Measurements from ENCODE around the gene A1BG. TPM values are rescaled to one million over a fixed set of nuclear protein-coding genes. Genes with fewer than 3 reads are reported as not detected.
A peak's percentile ranks its signal among the peaks of the same experiment; 100 is the strongest.

A1BG gene
- total and polyA plus RNA-seq, 2 of the 13 experiments (the other 11 are each of a cell fraction or from before 2014, with no cell fraction given) = 14.7 to 41.4 TPM

DNA sequence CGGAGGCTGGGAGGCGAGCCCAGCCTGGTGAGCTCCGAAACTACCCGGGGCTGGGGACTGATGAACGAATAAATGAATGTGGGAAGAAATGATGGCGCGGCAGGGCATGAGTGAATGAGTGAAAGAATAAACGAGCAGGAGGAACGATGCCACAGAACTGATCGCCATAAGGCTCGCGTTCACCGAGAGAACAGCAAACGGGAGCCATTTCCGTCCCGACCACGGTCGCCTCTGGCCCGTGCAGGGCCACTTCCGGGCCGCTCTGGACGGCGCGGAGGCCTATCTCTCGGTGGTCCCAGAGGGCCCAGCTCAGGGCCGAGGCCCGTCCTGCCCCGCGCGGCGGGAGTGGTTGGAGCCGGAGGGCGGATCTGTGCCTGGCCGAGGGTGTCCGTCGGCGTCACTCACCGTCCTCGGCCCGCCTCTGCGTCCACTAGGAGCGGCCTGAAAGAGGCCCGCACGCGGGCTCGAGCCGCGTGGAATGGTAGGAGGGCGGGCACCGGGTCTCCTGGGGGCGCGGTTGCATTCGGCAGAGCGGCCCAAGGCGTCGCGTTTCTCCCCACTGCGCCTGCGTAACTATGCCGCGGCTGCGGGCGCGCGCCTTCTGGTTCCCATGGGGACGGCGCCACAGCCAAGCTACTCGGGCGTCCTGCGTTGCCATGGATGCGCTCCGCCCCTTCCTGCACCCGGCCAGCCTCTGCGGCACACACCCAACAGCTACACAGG lies 9.1 kb upstream of the A1BG start, which contains the start of gene ZNF497 (continued):
- TF ChIP-seq, protein P1, sequence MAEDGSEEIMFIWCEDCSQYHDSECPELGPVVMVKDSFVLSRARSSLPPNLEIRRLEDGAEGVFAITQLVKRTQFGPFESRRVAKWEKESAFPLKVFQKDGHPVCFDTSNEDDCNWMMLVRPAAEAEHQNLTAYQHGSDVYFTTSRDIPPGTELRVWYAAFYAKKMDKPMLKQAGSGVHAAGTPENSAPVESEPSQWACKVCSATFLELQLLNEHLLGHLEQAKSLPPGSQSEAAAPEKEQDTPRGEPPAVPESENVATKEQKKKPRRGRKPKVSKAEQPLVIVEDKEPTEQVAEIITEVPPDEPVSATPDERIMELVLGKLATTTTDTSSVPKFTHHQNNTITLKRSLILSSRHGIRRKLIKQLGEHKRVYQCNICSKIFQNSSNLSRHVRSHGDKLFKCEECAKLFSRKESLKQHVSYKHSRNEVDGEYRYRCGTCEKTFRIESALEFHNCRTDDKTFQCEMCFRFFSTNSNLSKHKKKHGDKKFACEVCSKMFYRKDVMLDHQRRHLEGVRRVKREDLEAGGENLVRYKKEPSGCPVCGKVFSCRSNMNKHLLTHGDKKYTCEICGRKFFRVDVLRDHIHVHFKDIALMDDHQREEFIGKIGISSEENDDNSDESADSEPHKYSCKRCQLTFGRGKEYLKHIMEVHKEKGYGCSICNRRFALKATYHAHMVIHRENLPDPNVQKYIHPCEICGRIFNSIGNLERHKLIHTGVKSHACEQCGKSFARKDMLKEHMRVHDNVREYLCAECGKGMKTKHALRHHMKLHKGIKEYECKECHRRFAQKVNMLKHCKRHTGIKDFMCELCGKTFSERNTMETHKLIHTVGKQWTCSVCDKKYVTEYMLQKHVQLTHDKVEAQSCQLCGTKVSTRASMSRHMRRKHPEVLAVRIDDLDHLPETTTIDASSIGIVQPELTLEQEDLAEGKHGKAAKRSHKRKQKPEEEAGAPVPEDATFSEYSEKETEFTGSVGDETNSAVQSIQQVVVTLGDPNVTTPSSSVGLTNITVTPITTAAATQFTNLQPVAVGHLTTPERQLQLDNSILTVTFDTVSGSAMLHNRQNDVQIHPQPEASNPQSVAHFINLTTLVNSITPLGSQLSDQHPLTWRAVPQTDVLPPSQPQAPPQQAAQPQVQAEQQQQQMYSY (CRISPR knock-in tag; IDR thresholded peaks at IDR 0.05) = no peak; the same call in 1 of the 2 replicates
- TF ChIP-seq FOXA1 (IDR thresholded peaks at IDR 0.05) (no peak), FOXA1 (CRISPR knock-in tag; IDR thresholded peaks at IDR 0.05) (no peak), ATAD3A (CRISPR knock-in tag; IDR thresholded peaks at IDR 0.05) (no peak), BORCS8-MEF2B (CRISPR knock-in tag; IDR thresholded peaks at IDR 0.05) (0 out of 2 replicates have a peak, but pooled peaks have one; percentile 25), FOSL2 (CRISPR knock-in tag; IDR thresholded peaks at IDR 0.05) (no peak; the same call in 1 of the 2 replicates), HNRNPLL (IDR thresholded peaks at IDR 0.05; ENCODE audit: low read depth, low read length, poor library complexity, severe bottlenecking) (peak; percentile 90), ZFYVE20 (CRISPR knock-in tag; IDR thresholded peaks at IDR 0.05; ENCODE audit: borderline replicate concordance, low read depth) (no peak), ZNF678 (CRISPR knock-in tag; IDR thresholded peaks at IDR 0.05) (0 out of 2 replicates have a peak, but pooled peaks have one; percentile 62), RAD21 (CRISPR knock-in tag; IDR thresholded peaks at IDR 0.05) (0 out of 2 replicates have a peak, but pooled peaks have one; percentile 6), NR3C1 (CRISPR knock-in tag; IDR thresholded peaks at IDR 0.05) (no peak), ZNF121 (CRISPR knock-in tag; IDR thresholded peaks at IDR 0.05) (peak; percentile 82), ZNF724P (CRISPR knock-in tag; IDR thresholded peaks at IDR 0.05; ENCODE audit: borderline replicate concordance) (peak; percentile 88; the same call in 1 of the 2 replicates), ZNF841 (CRISPR knock-in tag; IDR thresholded peaks at IDR 0.05; ENCODE audit: borderline replicate concordance) (no peak), MAZ (IDR thresholded peaks at IDR 0.05; ENCODE audit: borderline replicate concordance, low read depth, low read length) (no peak; the same call in 1 of the 2 replicates), MAZ (CRISPR knock-in tag; IDR thresholded peaks at IDR 0.05; ENCODE audit: low read depth) (no peak; the same call in 1 of the 2 replicates)
- TF ChIP-seq, protein P2, sequence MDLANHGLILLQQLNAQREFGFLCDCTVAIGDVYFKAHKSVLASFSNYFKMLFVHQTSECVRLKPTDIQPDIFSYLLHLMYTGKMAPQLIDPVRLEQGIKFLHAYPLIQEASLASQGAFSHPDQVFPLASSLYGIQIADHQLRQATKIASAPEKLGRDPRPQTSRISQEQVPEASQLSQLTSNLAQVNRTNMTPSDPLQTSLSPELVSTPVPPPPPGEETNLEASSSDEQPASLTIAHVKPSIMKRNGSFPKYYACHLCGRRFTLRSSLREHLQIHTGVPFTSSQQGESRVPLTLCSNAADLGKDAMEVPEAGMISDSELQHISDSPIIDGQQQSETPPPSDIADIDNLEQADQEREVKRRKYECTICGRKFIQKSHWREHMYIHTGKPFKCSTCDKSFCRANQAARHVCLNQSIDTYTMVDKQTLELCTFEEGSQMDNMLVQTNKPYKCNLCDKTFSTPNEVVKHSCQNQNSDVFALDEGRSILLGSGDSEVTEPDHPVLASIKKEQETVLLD (CRISPR knock-in tag; IDR thresholded peaks at IDR 0.05; ENCODE audit: low read depth) = peak; percentile 86
- TF ChIP-seq, protein P3, sequence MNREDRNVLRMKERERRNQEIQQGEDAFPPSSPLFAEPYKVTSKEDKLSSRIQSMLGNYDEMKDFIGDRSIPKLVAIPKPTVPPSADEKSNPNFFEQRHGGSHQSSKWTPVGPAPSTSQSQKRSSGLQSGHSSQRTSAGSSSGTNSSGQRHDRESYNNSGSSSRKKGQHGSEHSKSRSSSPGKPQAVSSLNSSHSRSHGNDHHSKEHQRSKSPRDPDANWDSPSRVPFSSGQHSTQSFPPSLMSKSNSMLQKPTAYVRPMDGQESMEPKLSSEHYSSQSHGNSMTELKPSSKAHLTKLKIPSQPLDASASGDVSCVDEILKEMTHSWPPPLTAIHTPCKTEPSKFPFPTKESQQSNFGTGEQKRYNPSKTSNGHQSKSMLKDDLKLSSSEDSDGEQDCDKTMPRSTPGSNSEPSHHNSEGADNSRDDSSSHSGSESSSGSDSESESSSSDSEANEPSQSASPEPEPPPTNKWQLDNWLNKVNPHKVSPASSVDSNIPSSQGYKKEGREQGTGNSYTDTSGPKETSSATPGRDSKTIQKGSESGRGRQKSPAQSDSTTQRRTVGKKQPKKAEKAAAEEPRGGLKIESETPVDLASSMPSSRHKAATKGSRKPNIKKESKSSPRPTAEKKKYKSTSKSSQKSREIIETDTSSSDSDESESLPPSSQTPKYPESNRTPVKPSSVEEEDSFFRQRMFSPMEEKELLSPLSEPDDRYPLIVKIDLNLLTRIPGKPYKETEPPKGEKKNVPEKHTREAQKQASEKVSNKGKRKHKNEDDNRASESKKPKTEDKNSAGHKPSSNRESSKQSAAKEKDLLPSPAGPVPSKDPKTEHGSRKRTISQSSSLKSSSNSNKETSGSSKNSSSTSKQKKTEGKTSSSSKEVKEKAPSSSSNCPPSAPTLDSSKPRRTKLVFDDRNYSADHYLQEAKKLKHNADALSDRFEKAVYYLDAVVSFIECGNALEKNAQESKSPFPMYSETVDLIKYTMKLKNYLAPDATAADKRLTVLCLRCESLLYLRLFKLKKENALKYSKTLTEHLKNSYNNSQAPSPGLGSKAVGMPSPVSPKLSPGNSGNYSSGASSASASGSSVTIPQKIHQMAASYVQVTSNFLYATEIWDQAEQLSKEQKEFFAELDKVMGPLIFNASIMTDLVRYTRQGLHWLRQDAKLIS (CRISPR knock-in tag; IDR thresholded peaks at IDR 0.05) = no peak
- TF ChIP-seq, protein P4, sequence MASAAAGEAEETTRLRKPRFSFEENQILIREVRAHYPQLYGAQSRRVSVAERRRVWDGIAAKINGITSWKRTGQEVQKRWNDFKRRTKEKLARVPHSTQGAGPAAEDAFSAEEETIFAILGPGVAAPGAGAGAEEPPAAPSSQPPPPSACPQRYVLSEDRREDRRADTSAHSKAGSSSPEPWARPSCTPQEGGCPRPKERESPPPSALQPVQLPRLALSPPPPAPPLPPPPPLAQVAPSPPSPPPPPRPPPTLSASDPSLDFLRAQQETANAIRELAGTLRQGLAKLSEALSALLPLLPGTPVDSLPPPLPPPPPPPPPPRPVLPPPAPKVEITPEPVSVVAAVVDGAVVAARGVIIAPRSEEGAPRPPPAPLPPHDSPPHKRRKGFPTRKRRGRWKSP (CRISPR knock-in tag; IDR thresholded peaks at IDR 0.05) = peak; percentile 91
